ENCODE measurements around the gene SGPL1.

- TF ChIP-seq GATA2 (IDR thresholded peaks at IDR 0.05; ENCODE audit: low read depth, low read length) (no peak), GATA3 (IDR thresholded peaks at IDR 0.05; ENCODE audit: low read depth, low read length) (no peak)
Measured at GRCh38 chr10:70805619-70806215, 10.0 kb upstream of the SGPL1 start.

All from SH-SY5Y (cell line).